Measurements from ENCODE around the gene TSPAN5. TPM values are rescaled to one million over a fixed set of nuclear protein-coding genes. Genes with fewer than 3 reads are reported as not detected.

The TSPAN5 gene
- total and polyA plus RNA-seq, 3 donors from 2014 or later: 27.8 to 57.2 (median 30.8) TPM

DNA sequence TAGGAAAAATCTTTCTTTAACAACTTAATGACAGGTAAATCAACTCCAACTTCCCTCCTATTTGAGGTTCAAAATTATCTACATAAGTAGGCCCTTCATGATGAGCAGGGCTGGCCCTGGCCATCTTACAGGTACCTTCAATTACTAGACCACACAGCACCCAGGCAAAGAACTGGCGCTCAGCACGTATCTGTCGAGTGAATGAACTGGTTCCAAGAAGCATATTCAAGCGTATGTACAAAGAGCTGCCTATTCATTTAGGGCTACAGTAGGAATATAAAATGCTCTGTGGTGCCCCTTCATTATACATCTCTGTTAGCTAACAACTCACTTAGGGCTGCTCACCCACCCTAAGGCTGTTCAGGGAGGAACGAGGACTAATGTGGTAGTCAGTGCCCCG, 48.0 kb downstream of the TSPAN5 start:
- intact Hi-C loops (cut with DNase I; ENCODE audit: low total_unique reads): no loop called here
- Histone ChIP-seq H3K9me3 (no peaks in the 10 kb centered on the region), H3K27me3 (no peaks in the 10 kb centered on the region), H3K36me3 (ENCODE audit: low read depth, missing control alignments) (no peaks in the 10 kb centered on the region), H3K4me1 (peaks cover 19% of the 10 kb centered on the region), H3K27ac (no peak overlapping the region), H3K4me3 (no peak overlapping the region)
- DNase-seq: no peak
- WGBS, 2 donors: 64 to 94% methylated on average over 6 of the region's 6 CpGs
- no peak for TF ChIP-seq POLR2A (IDR thresholded peaks at IDR 0.05)
- TF ChIP-seq, protein P1, sequence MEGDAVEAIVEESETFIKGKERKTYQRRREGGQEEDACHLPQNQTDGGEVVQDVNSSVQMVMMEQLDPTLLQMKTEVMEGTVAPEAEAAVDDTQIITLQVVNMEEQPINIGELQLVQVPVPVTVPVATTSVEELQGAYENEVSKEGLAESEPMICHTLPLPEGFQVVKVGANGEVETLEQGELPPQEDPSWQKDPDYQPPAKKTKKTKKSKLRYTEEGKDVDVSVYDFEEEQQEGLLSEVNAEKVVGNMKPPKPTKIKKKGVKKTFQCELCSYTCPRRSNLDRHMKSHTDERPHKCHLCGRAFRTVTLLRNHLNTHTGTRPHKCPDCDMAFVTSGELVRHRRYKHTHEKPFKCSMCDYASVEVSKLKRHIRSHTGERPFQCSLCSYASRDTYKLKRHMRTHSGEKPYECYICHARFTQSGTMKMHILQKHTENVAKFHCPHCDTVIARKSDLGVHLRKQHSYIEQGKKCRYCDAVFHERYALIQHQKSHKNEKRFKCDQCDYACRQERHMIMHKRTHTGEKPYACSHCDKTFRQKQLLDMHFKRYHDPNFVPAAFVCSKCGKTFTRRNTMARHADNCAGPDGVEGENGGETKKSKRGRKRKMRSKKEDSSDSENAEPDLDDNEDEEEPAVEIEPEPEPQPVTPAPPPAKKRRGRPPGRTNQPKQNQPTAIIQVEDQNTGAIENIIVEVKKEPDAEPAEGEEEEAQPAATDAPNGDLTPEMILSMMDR (IDR thresholded peaks at IDR 0.05): no peak

DNA sequence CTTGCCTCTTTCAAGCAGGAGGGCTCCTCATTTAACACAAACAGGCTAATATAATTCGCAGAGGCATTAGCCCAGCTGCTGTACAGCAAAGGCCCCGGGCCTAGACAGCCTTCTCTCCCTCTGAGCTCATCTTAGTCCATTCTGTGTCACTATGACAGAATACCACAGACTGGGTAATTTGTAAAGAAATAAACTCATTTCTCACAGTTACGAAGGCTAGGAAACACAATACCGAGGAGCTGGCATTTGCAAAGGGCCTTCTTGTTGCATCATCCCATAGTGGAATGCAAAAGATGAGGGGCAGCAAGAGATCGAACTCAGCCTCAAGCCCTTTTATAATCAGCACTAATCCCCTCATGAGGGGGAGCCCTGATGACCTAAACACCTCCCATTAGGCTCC, 48.5 kb downstream of the TSPAN5 start:
- Histone ChIP-seq H3K36me3 (ENCODE audit: low read depth, missing control alignments) (no peaks in the 10 kb centered on the region), H3K4me1 (peaks cover 19% of the 10 kb centered on the region), H3K27ac (no peak overlapping the region), H3K9me3 (no peaks in the 10 kb centered on the region), H3K4me3 (no peak overlapping the region), H3K27me3 (no peaks in the 10 kb centered on the region)
- 86 to 87% methylated on average over 5 of the region's 5 CpGs for WGBS, 2 donors
- intact Hi-C loops (cut with DNase I; ENCODE audit: low total_unique reads): no loop called here
- TF ChIP-seq, protein P1 (IDR thresholded peaks at IDR 0.05): no peak
- no peak for TF ChIP-seq POLR2A (IDR thresholded peaks at IDR 0.05)
- no peak for DNase-seq

DNA sequence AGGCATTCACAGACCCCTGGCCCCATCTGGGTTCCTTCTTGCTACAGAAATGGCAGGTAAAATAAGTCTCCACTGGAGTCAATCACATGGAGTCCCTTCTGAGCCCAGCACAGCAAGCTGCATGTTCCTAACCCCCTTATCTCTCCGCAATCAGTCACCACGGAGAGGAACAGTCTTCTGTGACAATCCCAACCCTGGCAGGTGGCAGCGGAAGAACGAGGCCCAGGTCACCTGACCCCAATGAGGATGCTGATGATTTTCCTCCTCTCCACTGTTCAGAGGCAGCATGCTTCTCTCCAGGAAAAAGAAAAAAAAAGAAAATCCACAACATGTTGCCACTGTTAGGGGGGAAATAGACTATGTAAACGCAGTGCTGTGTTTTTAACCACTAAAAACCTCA, 50.1 kb downstream of the TSPAN5 start:
- no peak for DNase-seq
- H3K27ac ChIP-seq: no peak overlapping the region
- no peak overlapping the region for H3K4me3 ChIP-seq
- no peaks in the 10 kb centered on the region for H3K36me3 ChIP-seq (ENCODE audit: low read depth, missing control alignments)
- H3K9me3 ChIP-seq: no peaks in the 10 kb centered on the region
- intact Hi-C loops (cut with DNase I; ENCODE audit: low total_unique reads): no loop called here
- H3K4me1 ChIP-seq: peaks cover 19% of the 10 kb centered on the region
- TF ChIP-seq, protein P1 (IDR thresholded peaks at IDR 0.05): no peak
- TF ChIP-seq POLR2A (IDR thresholded peaks at IDR 0.05): no peak
- WGBS, 2 donors: 36 to 63% methylated on average over 4 to 5 of the region's 5 CpGs
- H3K27me3 ChIP-seq: no peaks in the 10 kb centered on the region

DNA sequence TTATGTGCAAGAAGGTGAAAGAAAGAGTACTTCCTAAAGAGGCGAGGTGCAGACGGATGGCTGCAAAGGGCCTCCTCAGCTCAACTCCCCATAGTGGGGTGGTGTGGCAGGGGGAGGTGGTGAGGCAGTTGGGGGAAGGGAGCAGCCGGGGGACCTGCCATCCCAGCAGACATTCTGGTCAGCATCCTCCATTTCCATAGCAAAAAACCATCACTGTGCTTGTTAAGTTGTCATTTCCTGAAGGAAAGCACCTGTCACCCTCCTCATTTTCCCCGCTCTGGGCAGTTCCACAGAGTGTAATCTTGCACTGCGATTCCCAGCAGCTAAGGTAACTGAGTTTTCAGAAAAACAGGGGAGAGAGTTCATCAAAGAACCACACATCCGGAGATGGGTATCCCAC, 51.5 kb downstream of the TSPAN5 start:
- Histone ChIP-seq H3K4me1 (peaks cover 14% of the 10 kb centered on the region), H3K27ac (no peak overlapping the region), H3K36me3 (ENCODE audit: low read depth, missing control alignments) (no peaks in the 10 kb centered on the region), H3K27me3 (no peaks in the 10 kb centered on the region), H3K4me3 (no peak overlapping the region), H3K9me3 (no peaks in the 10 kb centered on the region)
- WGBS, 2 donors: 87 to 92% methylated on average over 6 of the region's 6 CpGs
- no peak for DNase-seq
- TF ChIP-seq, protein P1 (IDR thresholded peaks at IDR 0.05): no peak
- no peak for TF ChIP-seq POLR2A (IDR thresholded peaks at IDR 0.05)
- intact Hi-C loops (cut with DNase I; ENCODE audit: low total_unique reads): no loop called here

DNA sequence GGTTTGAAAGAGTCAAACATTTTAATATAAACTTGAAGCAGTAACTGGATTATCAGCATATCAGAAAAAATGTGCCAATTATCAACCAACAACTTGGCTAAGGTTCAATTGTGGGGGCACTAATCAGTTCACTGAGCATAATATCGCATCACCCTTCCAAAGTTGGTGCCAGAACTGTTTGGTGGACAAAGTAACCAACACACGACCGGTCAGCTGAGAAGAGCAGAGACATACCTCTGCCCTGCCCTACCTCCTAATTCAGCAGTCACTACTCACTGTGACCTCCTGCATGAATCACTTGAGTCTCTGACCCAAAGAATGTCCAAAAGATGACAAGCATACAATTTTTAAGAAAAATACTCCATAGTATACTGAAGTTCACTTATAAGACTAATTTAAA, 53.2 kb downstream of the TSPAN5 start:
- no peak overlapping the region for H3K27ac ChIP-seq
- H3K36me3 ChIP-seq (ENCODE audit: low read depth, missing control alignments): no peaks in the 10 kb centered on the region
- no peaks in the 10 kb centered on the region for H3K27me3 ChIP-seq
- TF ChIP-seq POLR2A (IDR thresholded peaks at IDR 0.05): no peak
- TF ChIP-seq, protein P1 (IDR thresholded peaks at IDR 0.05): no peak
- no peaks in the 10 kb centered on the region for H3K9me3 ChIP-seq
- intact Hi-C loops (cut with DNase I; ENCODE audit: low total_unique reads): no loop called here
- no peaks in the 10 kb centered on the region for H3K4me1 ChIP-seq
- WGBS, 2 donors: 64 to 78% methylated on average over 3 of the region's 3 CpGs
- no peak for DNase-seq
- H3K4me3 ChIP-seq: no peak overlapping the region

Measured in testis (tissue), 3 donors.